Stimulated activated CD8-positive, alpha-beta memory T cell treated with anti-CD3 and anti-CD28 coated beads, Interleukin-2, amount 100 ng/mL, for 1 hour (primary cell): ENCODE results near the gene STBD1.
A peak's percentile ranks its signal among the peaks of the same experiment; 100 is the strongest.
"Not testable (repeated sequence)": the region's sequence is repeated elsewhere in the genome, so short reads cannot be mapped to it uniquely, and the experiment has no call there.

Source experiments
- DNase-seq, 2 donors: peaks; one replicate each; pipeline ENCODE4 v3.0.0-alpha.2; 2020; ENCODE audit warnings: low read depth in 2 of 2

Gene STBD1

GRCh38 chr4:76322236-76322635, 15.7 kb downstream of the STBD1 start:
- no peak for DNase-seq

- no peak for DNase-seq
Measured at GRCh38 chr4:76325072-76325471, 18.5 kb downstream of the STBD1 start.

GRCh38 chr4:76326515-76326914, 20.0 kb downstream of the STBD1 start:
- no peak for DNase-seq

- DNase-seq = no peak
Measured at GRCh38 chr4:76334885-76335284, 28.4 kb downstream of the STBD1 start.

GRCh38 chr4:76339364-76339763, 32.8 kb downstream of the STBD1 start:
- DNase-seq = no peak

GRCh38 chr4:76341063-76341462, 34.5 kb downstream of the STBD1 start:
- DNase-seq = no peak

- no peak for DNase-seq
Measured at GRCh38 chr4:76342191-76342590, 35.7 kb downstream of the STBD1 start.

- no peak for DNase-seq
Measured at GRCh38 chr4:76342803-76343202, 36.3 kb downstream of the STBD1 start.

- peak in 1 of 2 donors; percentile 3 for DNase-seq
Measured at GRCh38 chr4:76354517-76355473, 48.3 kb downstream of the STBD1 start.

GRCh38 chr4:76357981-76358380, 51.4 kb downstream of the STBD1 start:
- DNase-seq = no peak

GRCh38 chr4:76359881-76360466, 53.4 kb downstream of the STBD1 start:
- not testable (repeated sequence) for DNase-seq
